Lower lobe of right lung (tissue), 2 donors: ENCODE measurements around the gene C9orf85. TPM values are rescaled to one million over a fixed set of nuclear protein-coding genes. Genes with fewer than 3 reads are reported as not detected.

Experiments
- ATAC-seq, 2 donors: fragments of 200-7000 bp; cut with Tn5 transposase; one replicate each; pipeline ENCODE4 v1.9.1; 2020 to 2022; ENCODE audit warnings: mild to moderate bottlenecking in 2 of 2, moderate library complexity in 2 of 2
- DNase-seq: peaks from one replicate; pipeline ENCODE4 v3.0.0-alpha.2; 2020
- H3K27ac ChIP-seq: fragments of 200-600 bp; one replicate; pipeline ENCODE4 v1.8.0; 2022
- H3K27me3 ChIP-seq: fragments of 200-600 bp; one replicate; pipeline ENCODE4 v1.8.0; 2022; ENCODE audit warnings: low read depth
- H3K36me3 ChIP-seq: fragments of 200-600 bp; one replicate; pipeline ENCODE4 v1.8.0; 2022; ENCODE audit warnings: mild to moderate bottlenecking
- H3K4me1 ChIP-seq: fragments of 200-600 bp; one replicate; pipeline ENCODE4 v1.8.0; 2022
- H3K4me3 ChIP-seq: fragments of 200-600 bp; one replicate; pipeline ENCODE4 v1.8.0; 2022; ENCODE audit warnings: mild to moderate bottlenecking
- H3K9me3 ChIP-seq: fragments of 200-600 bp; one replicate; pipeline ENCODE4 v1.8.0; 2022
- intact Hi-C: fragments of 100-400 bp; cut with DNase I; formaldehyde crosslinking; loops from one replicate; pipeline ENCODE4 v1.11.0; 2022
- long read RNA-seq: library from polyadenylated mRNA; unstranded; transcript quantifications from one replicate; pipeline ENCODE4 v2.0.0, GENCODE V29; 2021
- total RNA-seq: library from RNA; stranded (reverse); fragmentation: NEBNext Ultra II Directional; extraction: Animal tissue kit (Norgen Biotek cat#: 25700); gene quantifications from one replicate; pipeline ENCODE4 v1.2.1, GENCODE V29; 2021
- TF ChIP-seq, protein P1 (sequence below): fragments of 200-600 bp; IDR thresholded peaks from one replicate; pipeline ENCODE4 v1.8.0; 2022; ENCODE audit warnings: antibody characterized with exemption, mild to moderate bottlenecking
- donor health status: DM: no; HTN: yes; CAD: no; lungs with severe emphysema.

Gene C9orf85, protein sequence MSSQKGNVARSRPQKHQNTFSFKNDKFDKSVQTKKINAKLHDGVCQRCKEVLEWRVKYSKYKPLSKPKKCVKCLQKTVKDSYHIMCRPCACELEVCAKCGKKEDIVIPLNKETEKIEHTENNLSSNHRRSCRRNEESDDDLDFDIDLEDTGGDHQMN
- 11.1 TPM for total RNA-seq
- long read RNA-seq, partial matches to known transcripts: 2 of 11 reads
- long read RNA-seq, other reads (novel, unspliced or antisense): 4 of 11 reads

DNA sequence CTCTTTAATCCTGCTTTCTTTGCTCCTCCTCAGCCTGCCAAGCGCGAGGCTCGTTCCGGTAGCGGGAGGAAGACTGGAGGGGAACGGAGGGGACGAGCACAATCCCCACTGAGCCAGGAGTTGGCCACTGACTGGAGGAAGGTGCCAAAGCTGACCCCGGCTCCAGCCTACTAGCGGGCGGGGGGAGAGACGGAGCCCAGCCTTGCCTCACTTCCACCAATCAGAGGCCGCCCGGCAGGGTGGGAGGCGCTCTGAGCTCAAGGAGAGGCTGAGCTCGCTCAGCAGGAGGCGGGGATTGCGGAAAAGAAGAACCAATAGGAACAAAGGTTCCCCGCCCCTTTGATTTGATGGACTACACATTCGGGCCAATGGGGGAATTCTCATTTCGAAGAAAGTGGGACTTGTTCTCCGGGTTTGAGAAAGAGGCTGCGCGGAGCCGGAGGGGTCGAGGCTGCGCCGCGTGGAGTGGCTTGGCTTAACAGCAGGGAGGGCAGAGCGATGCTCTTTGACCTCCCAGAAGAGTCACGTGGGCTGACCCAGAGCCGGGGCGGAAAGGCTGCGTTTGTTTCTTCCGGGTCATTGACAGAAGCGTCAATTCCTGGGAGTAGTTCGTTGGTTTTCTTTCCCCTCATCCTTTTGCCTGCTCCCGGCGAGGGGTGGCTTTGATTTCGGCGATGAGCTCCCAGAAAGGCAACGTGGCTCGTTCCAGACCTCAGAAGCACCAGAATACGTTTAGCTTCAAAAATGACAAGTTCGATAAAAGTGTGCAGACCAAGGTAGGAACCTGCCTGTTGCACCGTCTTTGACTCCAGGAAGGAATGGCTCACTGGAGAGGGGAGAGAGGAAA, at the start of gene C9orf85, which contains the start of gene ABHD17B:
Gene C9orf85 (plus strand): TSS at position 579 of the 847 bp plus-strand sequence. CDS start 96 bp downstream, at position 675.
Gene ABHD17B (minus strand): TSS at position 133 of the 847 bp plus-strand sequence. CDS start 36,113 bp downstream, outside the sequence.
- peak; percentile 99 for ATAC-seq
- intact Hi-C loops: no loop called here
- DNase-seq: peak; percentile 99

DNA sequence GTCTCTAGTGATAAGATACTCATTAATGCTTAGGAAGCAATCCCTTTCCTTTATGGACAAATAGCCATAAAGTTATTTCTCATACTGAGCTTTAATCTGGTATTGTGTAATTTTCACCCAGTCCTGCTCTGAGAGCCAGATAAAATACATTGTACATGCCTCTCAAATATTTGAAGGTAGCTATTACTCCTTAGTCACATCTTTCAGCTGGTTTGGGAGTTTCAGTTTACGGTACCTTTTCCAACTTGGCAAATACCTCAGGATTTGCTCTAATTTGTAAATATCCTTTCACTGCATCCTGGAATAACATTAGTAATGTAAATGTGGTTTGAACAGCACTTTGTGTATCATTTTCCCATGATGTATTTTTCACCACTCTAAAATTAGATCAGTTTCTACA, 47.8 kb upstream of the C9orf85 start:
- Histone ChIP-seq H3K27me3 (no peaks in the 10 kb centered on the region), H3K9me3 (peaks cover 19% of the 10 kb centered on the region), H3K4me3 (no peak overlapping the region), H3K4me1 (no peaks in the 10 kb centered on the region), H3K27ac (no peak overlapping the region), H3K36me3 (peaks cover 18% of the 10 kb centered on the region)
- DNase-seq (no peak), ATAC-seq (no peak)
- TF ChIP-seq, protein P1, sequence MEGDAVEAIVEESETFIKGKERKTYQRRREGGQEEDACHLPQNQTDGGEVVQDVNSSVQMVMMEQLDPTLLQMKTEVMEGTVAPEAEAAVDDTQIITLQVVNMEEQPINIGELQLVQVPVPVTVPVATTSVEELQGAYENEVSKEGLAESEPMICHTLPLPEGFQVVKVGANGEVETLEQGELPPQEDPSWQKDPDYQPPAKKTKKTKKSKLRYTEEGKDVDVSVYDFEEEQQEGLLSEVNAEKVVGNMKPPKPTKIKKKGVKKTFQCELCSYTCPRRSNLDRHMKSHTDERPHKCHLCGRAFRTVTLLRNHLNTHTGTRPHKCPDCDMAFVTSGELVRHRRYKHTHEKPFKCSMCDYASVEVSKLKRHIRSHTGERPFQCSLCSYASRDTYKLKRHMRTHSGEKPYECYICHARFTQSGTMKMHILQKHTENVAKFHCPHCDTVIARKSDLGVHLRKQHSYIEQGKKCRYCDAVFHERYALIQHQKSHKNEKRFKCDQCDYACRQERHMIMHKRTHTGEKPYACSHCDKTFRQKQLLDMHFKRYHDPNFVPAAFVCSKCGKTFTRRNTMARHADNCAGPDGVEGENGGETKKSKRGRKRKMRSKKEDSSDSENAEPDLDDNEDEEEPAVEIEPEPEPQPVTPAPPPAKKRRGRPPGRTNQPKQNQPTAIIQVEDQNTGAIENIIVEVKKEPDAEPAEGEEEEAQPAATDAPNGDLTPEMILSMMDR: no peak
- intact Hi-C loops: no loop called here

More for the DNA sequence above, at the start of gene C9orf85, which contains the start of gene ABHD17B:
- TF ChIP-seq, protein P1: no peak
- Histone ChIP-seq H3K4me3 (peak within 1 kb of the TSS; percentile 93), H3K27me3 (no peaks in the 10 kb centered on the region), H3K36me3 (no peaks in the 10 kb centered on the region), H3K4me1 (peaks cover 36% of the 10 kb centered on the region), H3K9me3 (no peaks in the 10 kb centered on the region), H3K27ac (peak within 1 kb of the TSS; percentile 93)

DNA sequence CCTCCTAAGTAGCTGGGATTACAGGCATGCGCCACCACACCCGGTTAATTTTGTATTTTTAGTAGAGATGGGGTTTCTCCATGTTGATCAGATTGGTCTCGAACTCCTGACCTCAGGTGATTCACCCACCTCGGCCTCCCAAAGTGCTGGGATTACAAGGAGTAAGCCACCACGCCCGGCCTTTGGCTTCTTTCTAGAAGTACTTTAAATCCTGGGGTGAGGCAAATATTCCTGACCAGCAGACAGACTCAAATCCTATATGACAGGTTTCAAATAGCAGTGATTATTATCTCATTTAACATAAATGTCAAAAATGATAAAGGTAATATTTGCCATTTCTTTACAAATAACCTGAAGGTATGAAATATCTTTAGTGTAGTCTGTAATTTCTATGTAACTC, 36.1 kb upstream of the C9orf85 start:
- no peak for ATAC-seq
- Histone ChIP-seq H3K27me3 (no peaks in the 10 kb centered on the region), H3K27ac (no peak overlapping the region), H3K4me1 (no peaks in the 10 kb centered on the region), H3K9me3 (peaks cover 24% of the 10 kb centered on the region), H3K4me3 (no peak overlapping the region), H3K36me3 (peaks cover 12% of the 10 kb centered on the region)
- intact Hi-C loops: no loop called here
- TF ChIP-seq, protein P1: no peak
- no peak for DNase-seq

DNA sequence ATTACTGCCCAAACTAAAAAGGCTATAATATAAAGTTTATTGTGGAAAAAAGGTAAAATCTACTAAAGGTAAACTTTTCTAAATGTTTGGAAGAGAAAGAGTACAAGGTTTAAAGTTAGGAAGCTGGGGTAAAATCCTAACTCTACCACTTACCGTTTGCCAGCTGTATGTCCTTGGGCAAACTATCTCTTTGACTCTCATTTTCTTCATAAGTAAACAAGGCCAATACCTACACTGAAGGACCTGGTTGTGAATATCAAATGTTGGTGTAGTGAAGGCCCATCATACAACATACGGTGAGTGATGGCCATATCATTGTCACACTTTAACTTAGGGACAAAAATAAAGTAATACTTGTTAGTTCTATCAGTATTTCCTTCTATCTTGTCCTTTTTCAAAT, 35.3 kb upstream of the C9orf85 start:
- Histone ChIP-seq H3K9me3 (peaks cover 24% of the 10 kb centered on the region), H3K4me1 (no peaks in the 10 kb centered on the region), H3K36me3 (peaks cover 12% of the 10 kb centered on the region), H3K27ac (no peak overlapping the region), H3K4me3 (no peak overlapping the region), H3K27me3 (no peaks in the 10 kb centered on the region)
- DNase-seq (no peak), ATAC-seq (no peak)
- intact Hi-C loops: no loop called here
- TF ChIP-seq, protein P1: no peak

DNA sequence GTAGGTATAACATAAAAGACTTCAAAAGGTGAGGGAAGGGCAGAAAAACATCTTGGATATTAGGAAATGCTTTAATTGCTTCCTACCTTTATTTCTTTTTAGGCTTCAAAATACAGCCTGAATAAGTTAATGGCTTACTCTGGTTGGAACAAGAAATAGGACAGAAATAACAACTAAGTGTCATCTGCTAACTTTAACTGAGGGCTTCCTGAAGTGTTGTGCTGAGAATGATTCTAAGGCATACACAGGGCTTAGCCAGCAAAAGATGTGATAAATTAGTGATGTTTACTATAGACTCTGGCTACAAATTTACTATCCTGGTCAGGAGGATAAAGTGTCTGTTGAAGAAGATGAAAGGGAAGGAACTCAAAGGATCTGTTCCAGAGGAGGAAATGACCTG, 34.6 kb upstream of the C9orf85 start:
- TF ChIP-seq, protein P1: no peak
- intact Hi-C loops: no loop called here
- no peaks in the 10 kb centered on the region for H3K4me1 ChIP-seq
- DNase-seq: no peak
- ATAC-seq: no peak
- H3K9me3 ChIP-seq: peaks cover 24% of the 10 kb centered on the region
- no peaks in the 10 kb centered on the region for H3K27me3 ChIP-seq
- H3K4me3 ChIP-seq: no peak overlapping the region
- H3K36me3 ChIP-seq: peaks cover 12% of the 10 kb centered on the region
- no peak overlapping the region for H3K27ac ChIP-seq
